GM19455 (cell line): ENCODE results near the gene CCL22.

Experiments
- ATAC-seq: cut with Tn5 transposase; IDR thresholded peaks from one replicate; pipeline ENCODE4 v1.9.1; 2021; ENCODE audit not compliant: unreplicated experiment

Gene CCL22

GRCh38 chr16:57345666-57346204, 12.8 kb upstream of the CCL22 start:
- no peak for ATAC-seq

- no peak for ATAC-seq
These were observed 10.7 kb upstream of the CCL22 start for GRCh38 chr16:57347858-57348257.

GRCh38 chr16:57348327-57348726, 10.3 kb upstream of the CCL22 start:
- ATAC-seq, result no peak

- ATAC-seq, result peak; percentile 75
These were observed 9.2 kb upstream of the CCL22 start for GRCh38 chr16:57349212-57350031.

GRCh38 chr16:57352636-57353047, 5.9 kb upstream of the CCL22 start:
- no peak for ATAC-seq

GRCh38 chr16:57354311-57354710, 4.3 kb upstream of the CCL22 start:
- ATAC-seq, result no peak

GRCh38 chr16:57355898-57356414, 2.6 kb upstream of the CCL22 start:
- ATAC-seq, result no peak

GRCh38 chr16:57356547-57356946, 2.0 kb upstream of the CCL22 start:
- ATAC-seq, result no peak

GRCh38 chr16:57357330-57358085, 1.1 kb upstream of the CCL22 start:
- no peak for ATAC-seq

GRCh38 chr16:57358086-57358420, 530 bp upstream of the CCL22 start:
- ATAC-seq, result no peak

GRCh38 chr16:57360321-57360935, 1.8 kb downstream of the CCL22 start:
- no peak for ATAC-seq

- no peak for ATAC-seq
These were observed 2.8 kb downstream of the CCL22 start for GRCh38 chr16:57361404-57361803.

GRCh38 chr16:57364143-57364542, 5.6 kb downstream of the CCL22 start:
- no peak for ATAC-seq

GRCh38 chr16:57366544-57367040, 8.0 kb downstream of the CCL22 start:
- ATAC-seq, result no peak

GRCh38 chr16:57367116-57367752, 8.7 kb downstream of the CCL22 start:
- no peak for ATAC-seq

- ATAC-seq, result no peak
These were observed 13.2 kb downstream of the CCL22 start for GRCh38 chr16:57371494-57372371.

GRCh38 chr16:57372372-57373116, 14.0 kb downstream of the CCL22 start, which contains the start of gene CX3CL1:
CX3CL1 (plus strand) TSS chr16:57372490; CDS start chr16:57372569, 79 bp downstream.
- no peak for ATAC-seq

GRCh38 chr16:57373117-57373947, 14.7 kb downstream of the CCL22 start:
- no peak for ATAC-seq
